Measurements from ENCODE around the gene TBC1D19.
"Not testable (repeated sequence)": the region's sequence is repeated elsewhere in the genome, so short reads cannot be mapped to it uniquely, and the experiment has no call there.

Gene TBC1D19, protein sequence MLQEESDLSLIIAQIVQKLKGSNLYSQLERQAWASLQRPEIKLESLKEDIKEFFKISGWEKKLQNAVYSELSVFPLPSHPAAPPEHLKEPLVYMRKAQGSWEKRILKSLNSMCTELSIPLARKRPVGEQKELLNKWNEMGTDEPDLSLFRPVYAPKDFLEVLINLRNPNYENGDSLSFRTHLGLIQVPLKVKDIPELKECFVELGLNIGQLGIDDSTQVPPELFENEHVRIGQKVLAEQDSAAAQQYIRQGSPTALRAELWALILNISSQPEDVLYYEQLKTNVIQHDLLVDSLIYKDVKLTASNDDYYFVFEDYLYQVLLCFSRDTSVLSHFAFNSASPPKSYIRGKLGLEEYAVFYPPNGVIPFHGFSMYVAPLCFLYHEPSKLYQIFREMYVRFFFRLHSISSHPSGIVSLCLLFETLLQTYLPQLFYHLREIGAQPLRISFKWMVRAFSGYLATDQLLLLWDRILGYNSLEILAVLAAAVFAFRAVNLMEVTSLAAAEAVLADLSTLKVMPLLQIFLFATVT

DNA sequence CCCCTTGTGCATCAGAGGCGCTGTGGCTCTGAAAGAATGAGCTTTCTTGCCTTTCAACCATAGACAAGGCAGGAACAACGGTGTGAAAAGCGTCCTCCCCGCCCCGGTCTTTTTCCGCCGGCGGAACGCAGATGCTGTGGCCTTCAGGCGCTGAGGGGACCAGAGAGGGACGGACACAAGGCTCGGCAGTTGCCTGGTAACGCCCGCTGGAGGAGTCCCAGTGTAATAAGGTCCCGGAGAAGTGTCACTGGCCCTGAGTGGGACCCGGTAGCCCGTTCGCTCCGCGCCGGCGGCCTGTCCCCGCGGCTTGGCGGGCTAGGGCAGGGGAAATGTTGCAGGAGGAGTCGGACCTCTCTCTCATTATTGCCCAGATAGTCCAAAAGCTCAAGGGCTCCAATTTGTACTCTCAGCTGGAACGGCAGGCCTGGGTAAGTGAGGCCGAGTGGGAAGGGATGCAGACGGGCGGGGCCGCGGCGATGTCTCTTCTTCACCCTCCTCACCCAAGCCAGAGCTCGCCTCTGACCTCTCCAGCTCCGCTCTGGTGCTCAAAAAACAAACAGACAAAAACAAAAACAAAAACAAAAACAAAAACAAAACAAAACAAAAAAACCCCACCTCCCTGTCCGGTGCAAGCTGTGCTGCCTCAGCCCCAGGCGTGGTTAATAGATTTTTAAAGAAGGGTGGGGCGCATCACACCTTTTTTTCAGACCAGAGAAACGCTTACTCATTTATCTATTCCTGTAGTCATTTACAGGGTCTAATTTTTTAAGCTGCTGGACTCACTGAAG is at the start of gene TBC1D19:
Gene TBC1D19 (plus strand): TSS at position 220 of the 788 bp plus-strand sequence. CDS start 110 bp downstream, at position 330.
- DNase-seq (ENCODE audit: low read depth in 2 of 3, low spot score in 2 of 3), result peak; percentile 69 to 78 (median 73)

DNA sequence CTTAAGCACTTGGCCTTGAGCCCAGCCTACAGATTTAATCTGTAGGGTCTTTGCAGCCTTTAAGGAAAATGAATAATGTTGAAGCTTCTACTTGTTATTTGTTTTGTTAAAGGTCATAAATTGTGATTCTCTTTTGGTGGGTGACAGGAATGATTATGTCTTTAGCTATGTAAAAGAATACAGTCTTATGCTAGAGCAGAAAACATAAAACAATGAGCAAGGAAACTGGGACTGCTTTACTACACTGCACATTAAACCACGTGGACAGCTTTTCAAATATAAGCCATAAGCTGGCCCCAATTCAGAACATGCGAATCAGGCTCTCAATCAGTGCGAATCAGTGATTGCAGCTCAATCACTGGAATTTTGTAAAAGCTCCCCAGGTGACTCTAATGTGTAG is 40.9 kb upstream of the TBC1D19 start:
- DNase-seq (ENCODE audit: low read depth in 2 of 3, low spot score in 2 of 3), result no peak

DNA sequence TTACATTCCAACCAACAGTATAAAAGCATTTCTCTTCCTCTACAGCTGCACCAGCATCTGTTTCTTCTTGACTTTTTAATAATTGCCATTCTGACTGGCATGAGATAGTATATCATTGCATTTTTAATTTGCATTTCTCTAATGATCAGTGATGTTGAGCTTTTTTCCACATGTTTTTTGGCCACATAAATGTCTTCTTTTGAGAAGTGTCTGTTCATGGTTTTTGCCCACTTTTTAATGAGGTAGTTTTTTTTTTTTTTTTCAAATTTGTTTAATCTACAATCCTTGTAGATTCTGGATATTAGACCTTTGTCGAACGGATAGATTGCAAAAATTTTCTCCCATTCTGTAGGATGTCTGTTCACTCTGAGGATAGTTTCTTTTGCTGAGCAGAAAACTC is 39.5 kb upstream of the TBC1D19 start:
- no peak for DNase-seq (ENCODE audit: low read depth in 2 of 3, low spot score in 2 of 3)

DNA sequence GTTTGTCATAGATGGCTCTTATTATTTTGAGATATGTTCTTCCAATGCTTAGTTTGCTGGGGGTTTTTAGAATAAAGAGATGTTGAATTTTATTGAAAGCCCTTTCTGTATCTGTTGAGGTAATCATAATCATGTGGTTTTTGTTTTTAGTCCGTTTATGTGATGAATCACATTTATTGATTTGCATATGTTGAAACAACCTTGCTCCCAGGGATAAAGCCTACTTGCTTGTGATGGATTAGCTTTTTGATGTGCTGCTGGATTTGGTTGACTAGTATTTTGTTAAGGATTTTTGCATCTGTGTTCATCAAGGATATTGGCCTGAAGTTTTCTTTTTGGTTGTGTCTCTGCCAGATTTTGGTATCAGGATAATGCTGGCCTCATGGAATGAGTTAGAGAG is 35.5 kb upstream of the TBC1D19 start:
- DNase-seq (ENCODE audit: low read depth in 2 of 3, low spot score in 2 of 3), result not testable (repeated sequence)

DNA sequence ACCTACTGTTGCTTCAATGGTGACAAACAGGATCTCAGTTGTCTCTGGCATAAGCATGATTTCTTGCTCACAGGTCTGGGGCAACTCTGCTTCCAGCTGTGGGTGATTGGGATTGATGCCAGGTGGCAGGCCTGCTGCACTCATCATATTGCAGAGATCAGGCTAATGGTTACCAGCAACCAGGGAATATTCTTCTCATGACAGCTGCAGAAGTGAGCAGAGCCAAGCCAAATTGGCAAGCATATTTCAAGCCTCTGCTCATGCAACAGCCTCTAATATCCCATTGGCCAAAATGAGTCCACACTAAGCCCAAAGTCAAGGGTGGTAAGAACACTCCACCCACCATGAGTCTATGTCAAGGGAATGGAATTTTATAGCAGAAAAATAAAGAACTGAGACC is 26.7 kb upstream of the TBC1D19 start:
- no peak for DNase-seq (ENCODE audit: low read depth in 2 of 3, low spot score in 2 of 3)

DNA sequence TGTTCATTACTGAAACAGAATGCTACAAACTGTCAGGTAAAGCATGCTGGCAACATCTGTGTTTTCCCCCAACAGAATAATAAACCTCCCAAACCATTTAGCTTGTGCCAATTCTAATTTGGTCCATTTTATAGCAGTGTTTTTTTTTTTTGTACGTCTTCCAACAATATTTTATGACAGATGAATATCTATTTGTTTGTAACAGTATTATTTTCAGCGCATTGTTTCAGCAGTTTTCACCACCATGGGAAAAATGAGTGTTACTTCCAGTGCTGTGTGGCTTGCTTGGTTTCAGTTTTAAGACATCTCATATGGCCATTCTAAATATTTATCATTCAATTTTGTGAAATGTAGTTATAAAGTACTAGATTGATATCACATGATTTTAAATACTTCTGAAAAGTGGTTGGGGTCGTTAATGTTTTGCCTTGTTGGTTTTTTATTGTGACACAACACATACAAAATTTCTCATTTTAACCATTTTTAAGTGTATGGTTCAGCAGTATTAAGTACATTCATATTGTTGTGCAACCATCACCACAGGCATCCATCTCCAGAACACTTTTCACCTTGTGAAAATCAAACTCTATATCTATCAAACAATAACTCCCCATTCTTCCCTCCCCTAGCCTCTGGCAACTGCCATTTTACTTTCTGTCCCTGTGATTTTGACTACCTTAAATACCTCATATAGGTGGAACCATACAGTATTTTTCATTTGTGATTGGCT is 25.6 kb upstream of the TBC1D19 start:
- DNase-seq (ENCODE audit: low read depth in 2 of 3, low spot score in 2 of 3), result no peak

DNA sequence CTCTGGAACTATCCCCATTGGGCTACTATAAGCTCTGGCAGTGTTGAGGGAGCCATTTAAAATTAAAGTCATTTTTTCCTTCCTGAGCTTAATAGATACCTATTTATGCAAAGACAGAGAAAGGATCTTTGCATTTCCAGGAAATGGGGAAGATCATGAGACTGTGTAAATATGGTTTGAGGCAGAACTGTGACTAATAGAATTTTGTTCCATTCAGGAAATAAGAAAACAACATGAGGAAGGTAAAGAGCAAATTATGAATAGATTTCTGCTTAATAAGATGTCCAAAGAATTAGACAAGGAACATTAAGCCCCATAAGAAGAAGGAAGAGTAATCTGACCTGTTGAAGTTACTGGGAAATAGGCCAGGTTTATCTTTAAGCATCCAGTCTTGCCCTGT is 17.8 kb upstream of the TBC1D19 start:
- no peak for DNase-seq (ENCODE audit: low read depth in 2 of 3, low spot score in 2 of 3)

DNA sequence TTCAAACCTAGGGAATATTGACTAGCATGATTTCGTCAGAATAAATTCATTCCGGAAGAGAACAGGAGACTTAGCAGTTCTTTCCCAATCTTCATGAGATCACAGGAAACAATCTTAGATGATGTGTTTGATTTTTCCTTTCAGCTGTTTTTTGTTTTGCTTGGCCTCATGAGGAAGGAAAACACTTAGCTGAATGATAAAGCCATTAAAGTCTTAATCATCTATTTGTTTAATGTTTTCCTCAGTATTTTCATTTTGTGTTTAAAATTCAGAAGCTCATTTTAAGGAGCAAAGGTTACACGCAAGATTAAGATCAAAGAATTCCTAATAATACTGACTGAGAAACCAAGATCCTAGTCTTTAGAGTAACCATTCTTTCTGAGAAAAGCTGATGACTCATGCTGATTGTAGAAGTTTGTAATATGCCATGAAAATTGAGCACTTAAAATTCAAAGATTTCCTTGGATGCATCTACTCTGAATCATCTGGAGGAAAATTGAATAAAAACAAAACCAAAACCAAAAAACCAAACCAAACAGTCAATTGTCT is 15.4 kb upstream of the TBC1D19 start:
- no peak for DNase-seq (ENCODE audit: low read depth in 2 of 3, low spot score in 2 of 3)

DNA sequence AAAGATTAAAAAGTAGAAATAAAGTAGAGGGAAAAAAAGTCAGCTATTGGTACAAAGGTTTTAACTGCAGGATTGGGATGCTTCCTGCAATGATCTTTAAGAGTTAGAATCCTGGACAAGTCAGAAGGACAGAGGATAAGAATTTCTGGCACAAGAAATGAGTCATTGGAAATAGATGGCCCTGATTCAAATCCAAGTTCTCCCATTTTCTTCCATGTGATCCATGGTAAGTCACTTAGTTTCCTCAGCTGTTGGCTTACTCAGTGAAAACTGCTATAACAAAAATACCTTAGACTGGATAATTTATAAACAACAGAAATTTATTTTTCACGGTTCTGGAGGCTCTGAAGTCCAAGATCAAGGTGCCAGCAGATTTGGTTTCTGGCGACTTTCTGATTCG is 13.3 kb upstream of the TBC1D19 start:
- no peak for DNase-seq (ENCODE audit: low read depth in 2 of 3, low spot score in 2 of 3)

DNA sequence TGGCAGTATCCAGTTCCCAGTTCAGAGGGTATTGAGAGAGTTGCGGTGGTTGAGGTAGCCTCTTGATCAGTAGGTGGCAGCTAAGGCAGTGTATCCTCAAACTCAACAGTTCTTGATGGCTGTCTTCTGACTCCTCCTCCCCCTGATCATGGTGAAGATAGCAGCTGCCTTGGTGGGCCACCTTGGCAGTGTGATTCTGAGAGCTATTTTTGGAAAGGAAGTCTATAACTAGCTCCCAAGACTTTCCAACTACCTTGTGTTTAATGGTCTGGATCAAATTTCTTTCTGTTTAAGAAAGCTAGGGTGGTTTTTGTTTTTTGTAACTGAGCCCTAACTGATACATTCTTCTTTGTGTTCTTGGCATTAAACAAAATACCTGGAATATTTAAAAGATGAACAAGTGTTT is 10.5 kb upstream of the TBC1D19 start:
- no peak for DNase-seq (ENCODE audit: low read depth in 2 of 3, low spot score in 2 of 3)

DNA sequence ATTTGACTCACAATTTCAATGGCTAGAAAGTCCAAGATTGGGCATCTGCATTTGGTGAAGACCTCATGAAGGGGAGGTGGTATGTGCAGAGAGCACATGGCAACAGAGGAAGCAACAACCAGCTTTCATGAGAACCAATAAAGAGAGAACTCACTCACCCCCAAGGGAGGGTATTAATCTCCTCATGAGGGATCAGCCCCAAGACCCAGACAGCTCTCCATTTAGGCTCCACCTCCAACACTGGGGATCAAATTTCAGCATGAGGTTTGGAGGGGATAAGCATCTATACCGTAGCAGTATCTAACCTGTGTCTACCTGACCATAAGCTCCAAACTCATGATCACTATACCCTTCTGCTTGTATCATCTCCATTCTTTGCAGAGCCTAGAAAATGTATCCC is 9.3 kb upstream of the TBC1D19 start:
- DNase-seq (ENCODE audit: low read depth in 2 of 3, low spot score in 2 of 3), result no peak

DNA sequence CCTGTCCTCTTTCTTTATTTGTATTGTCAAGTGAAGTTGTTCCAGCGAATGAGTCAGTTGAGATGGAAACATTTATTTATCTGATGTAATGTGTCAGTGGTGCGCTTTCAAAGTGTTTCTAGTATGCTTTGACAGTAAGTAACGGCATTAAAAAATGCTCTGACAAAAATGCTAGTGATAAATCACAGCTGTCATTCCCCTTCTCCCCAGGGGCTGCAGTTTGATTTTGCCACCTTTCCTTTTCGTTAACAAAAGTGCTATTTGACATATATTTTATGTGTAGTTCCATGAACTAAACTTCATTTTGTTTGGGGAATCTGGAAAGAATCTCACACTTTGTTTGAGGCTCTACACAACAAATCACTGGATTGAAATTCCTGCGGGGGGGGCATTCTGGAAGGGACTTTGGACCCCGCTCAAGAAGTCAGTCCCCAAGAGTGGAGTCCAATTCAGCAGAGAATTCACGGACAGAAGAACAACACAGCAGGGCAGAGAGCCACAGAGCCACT is 7.6 kb upstream of the TBC1D19 start:
- DNase-seq (ENCODE audit: low read depth in 2 of 3, low spot score in 2 of 3), result no peak

DNA sequence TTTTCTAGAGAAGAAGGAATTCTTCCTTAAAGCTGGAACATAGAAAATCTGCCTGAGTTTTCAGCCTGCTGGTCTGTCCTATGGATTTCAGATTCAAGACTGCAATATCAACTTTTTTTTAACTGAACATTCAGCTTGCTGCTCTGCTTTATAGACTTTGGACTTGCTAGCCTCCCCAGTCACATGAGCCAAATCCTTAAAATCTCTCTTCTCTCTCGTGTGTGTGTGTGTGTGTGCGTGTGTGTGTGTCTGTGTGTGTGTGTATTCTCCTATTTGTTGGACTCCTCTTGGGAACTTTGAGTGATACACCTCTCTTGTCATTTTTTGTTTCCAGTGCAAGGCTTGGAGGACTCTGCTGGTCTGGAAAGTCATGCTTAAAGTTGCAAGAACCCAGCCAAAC is 6.8 kb upstream of the TBC1D19 start:
- no peak for DNase-seq (ENCODE audit: low read depth in 2 of 3, low spot score in 2 of 3)

DNA sequence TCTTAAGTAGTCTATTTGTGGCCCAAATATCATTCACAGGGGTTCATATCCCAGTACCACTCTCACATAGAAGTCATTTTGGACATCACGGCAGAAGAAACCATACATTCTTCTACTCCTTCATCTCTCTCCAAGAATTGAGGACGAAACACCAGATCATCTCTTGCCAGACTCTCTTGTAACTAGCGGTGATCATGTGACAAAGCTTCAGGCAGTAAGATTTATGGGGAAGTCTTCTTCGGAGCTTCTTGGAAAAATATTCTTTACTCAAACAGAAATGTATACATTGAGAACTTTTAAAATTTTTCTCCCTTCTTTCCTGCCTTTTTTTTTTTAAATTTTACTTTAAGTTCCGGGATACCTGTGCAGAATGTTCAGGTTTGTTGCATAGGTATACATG is 4.7 kb upstream of the TBC1D19 start:
- no peak for DNase-seq (ENCODE audit: low read depth in 2 of 3, low spot score in 2 of 3)

DNA sequence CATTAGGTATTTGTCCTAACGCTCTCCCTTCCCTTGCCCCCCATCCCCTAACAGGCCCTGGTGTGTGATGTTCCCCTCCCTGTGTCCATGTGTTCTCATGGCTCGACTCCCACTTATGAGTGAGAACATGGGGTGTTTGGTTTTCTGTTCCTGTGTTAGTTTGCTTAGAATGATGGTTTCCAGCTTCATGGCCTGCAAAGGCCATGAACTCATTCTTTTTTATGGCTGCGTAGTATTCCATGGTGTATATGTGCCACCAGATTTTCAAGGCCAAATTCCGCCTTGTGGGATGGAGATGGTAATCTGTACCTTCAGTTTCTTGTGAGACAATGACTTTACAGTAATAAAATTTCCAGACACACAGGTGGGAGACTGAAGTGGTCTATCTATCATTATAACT is 2.5 kb upstream of the TBC1D19 start:
- DNase-seq (ENCODE audit: low read depth in 2 of 3, low spot score in 2 of 3), result not testable (repeated sequence)

DNA sequence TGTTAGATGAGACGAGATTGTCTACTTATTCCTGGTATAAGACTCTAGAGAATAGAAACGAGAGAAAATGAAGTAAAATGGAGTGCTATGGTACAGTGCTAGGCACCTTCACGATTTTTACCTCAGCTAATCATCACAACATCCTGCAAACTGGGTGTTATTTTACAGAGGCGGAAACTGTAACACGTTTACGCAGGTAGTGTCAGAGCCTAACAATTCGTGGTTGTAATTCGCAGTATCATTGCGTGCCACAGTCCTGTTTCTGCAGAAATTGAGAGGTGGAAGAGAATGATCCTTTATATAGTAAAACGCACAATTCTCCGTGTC is 383 bp upstream of the TBC1D19 start:
- no peak for DNase-seq (ENCODE audit: low read depth in 2 of 3, low spot score in 2 of 3)

DNA sequence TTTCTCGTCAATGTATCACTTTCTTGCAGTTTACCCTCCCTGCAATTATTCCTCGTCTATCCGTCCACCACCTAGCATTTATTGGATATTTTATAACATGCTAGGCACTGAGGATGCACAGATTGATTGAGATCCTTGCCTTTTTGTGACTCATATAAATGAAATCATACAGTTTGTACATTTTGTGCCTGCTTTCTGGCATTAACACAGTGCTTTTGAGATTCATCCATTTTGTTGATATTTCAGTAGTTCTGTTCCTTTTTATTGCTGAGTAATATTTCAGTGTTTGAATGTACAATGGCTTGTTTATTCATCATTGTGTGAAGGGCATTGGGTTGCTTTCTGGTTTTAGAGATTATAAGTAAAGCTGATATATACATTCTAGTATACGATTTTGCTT is 841 bp downstream of the TBC1D19 start:
- no peak for DNase-seq (ENCODE audit: low read depth in 2 of 3, low spot score in 2 of 3)

DNA sequence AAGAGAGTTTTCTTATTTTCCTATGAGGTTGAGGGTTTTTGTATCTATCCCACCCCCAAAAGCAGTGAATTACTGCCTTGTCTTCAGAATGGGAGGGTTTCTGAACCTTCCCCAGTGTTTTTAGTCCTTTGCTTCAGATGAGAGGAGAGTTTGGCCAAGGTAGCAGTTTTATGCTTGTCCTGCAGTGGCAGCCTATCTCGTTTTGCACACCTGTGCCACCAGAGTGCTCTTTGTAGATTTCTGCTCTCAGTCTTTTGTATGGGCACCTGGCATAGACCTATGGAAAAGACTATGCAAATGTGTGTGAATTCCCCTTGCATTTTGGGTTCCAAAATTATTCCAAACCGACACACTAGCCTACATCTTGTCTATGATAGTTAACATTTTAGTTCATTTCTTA is 5.8 kb downstream of the TBC1D19 start:
- DNase-seq (ENCODE audit: low read depth in 2 of 3, low spot score in 2 of 3), result no peak

DNA sequence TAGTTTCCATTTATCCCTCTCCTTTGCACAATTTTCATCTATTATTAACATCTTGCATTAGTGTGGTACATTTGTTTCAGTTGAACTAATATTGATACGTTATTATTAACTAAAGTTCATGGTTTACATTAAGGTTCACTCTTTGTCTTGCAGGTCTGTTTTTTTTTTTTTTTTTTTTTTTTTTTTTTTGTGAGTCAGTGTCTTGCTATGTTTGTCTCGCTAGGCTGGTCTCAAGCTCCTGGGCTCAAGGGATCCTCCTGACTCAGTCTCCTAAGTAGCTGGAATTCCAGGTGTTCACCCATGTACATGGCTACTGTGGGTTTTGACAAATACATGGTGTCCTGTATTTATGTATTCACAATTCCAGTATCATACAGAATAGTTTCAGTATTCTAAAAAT is 6.8 kb downstream of the TBC1D19 start:
- DNase-seq (ENCODE audit: low read depth in 2 of 3, low spot score in 2 of 3), result no peak

DNA sequence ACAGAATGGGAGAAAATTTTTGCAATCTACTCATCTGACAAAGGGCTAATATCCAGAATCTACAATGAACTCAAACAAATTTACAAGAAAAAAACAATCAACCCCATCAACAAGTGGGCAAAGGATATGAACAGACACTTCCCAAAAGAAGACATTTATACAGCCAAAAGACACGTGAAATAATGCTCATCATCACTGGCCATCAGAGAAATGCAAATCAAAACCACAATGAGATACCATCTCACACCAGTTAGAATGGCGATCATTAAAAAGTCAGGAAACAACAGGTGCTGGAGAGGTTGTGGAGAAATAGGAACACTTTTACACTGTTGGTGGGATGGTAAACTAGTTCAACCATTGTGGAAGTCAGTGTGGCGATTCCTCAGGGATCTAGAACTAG is 9.7 kb downstream of the TBC1D19 start:
- not testable (repeated sequence) for DNase-seq (ENCODE audit: low read depth in 2 of 3, low spot score in 2 of 3)

DNA sequence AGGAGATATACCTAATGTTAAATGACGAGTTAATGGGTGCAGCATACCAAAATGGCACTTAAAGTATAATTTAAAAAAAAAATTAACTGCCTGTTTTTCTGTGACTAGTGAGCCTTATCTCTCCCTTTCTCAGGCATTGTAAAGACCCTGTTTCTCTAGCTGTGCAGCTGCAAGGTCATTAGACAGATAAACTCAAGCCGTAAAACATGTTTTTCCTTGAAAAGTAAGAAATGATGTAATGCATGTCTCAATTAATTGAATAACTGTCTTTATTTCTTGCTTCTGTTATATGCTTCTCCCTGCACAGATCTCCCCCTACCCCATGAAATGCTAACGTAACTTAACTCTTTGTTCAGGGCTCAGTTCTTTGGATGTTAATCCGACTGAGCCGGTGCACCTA is 10.5 kb downstream of the TBC1D19 start:
- no peak for DNase-seq (ENCODE audit: low read depth in 2 of 3, low spot score in 2 of 3)
